Tibial nerve (tissue), 4 donors: Measurements from ENCODE around the gene RFNG.

ENCODE experiments used
- EP300 ChIP-seq, 2 donors: sonication (generic); formaldehyde crosslinking; IDR thresholded peaks; one replicate each; pipeline ENCODE4 v1.6.1; 2017; ENCODE audit warnings: antibody characterized with exemption in 2 of 2, mild to moderate bottlenecking in 1 of 2
- POLR2A ChIP-seq, 2 donors: fragments of 450-650 bp; IDR thresholded peaks; one replicate each; pipeline ENCODE4 v1.6.1; 2017; ENCODE audit warnings: antibody characterized with exemption in 2 of 2, mild to moderate bottlenecking in 2 of 2, moderate library complexity in 2 of 2
- TF ChIP-seq, protein P1 (sequence below), 5 experiments: fragments of 200-600 bp in 3 of 5; fragments of 450-650 bp in 2 of 5; sonication (generic) in 3 of 5; IDR thresholded peaks; one replicate each; pipeline ENCODE4 v1.5.1; 2016 to 2019; ENCODE audit warnings: antibody characterized with exemption in 5 of 5, mild to moderate bottlenecking in 3 of 5, moderate library complexity in 2 of 5

- TF ChIP-seq, protein P1, sequence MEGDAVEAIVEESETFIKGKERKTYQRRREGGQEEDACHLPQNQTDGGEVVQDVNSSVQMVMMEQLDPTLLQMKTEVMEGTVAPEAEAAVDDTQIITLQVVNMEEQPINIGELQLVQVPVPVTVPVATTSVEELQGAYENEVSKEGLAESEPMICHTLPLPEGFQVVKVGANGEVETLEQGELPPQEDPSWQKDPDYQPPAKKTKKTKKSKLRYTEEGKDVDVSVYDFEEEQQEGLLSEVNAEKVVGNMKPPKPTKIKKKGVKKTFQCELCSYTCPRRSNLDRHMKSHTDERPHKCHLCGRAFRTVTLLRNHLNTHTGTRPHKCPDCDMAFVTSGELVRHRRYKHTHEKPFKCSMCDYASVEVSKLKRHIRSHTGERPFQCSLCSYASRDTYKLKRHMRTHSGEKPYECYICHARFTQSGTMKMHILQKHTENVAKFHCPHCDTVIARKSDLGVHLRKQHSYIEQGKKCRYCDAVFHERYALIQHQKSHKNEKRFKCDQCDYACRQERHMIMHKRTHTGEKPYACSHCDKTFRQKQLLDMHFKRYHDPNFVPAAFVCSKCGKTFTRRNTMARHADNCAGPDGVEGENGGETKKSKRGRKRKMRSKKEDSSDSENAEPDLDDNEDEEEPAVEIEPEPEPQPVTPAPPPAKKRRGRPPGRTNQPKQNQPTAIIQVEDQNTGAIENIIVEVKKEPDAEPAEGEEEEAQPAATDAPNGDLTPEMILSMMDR (IDR thresholded peaks at IDR 0.05) = no peak
- no peak for TF ChIP-seq POLR2A (IDR thresholded peaks at IDR 0.05)
- TF ChIP-seq EP300 (IDR thresholded peaks at IDR 0.05) = no peak
These were observed 28.6 kb upstream of the RFNG start for GRCh38 chr17:82080048-82080788.
